ENCODE data around the gene LCE2C. TPM values are rescaled to one million over a fixed set of nuclear protein-coding genes. Genes with fewer than 3 reads are reported as not detected.

The LCE2C gene
- total RNA-seq, 2 experiments from 2014 or later: not detected

Other genes starting within 250 kb of the LCE2C start
- not detected for gene LCE5A, start 164.5 kb upstream of the LCE2C start, total RNA-seq
- gene CRCT1, start 160.8 kb upstream of the LCE2C start, total RNA-seq: not detected
- gene LCE3E, start 108.5 kb upstream of the LCE2C start, total RNA-seq: not detected
- not detected for gene LCE3D, start 94.8 kb upstream of the LCE2C start, total RNA-seq
- gene LCE3C, start 75.0 kb upstream of the LCE2C start, total RNA-seq: not detected
- gene LCE3B, start 61.5 kb upstream of the LCE2C start, total RNA-seq: not detected
- not detected for gene LCE3A, start 52.2 kb upstream of the LCE2C start, total RNA-seq
- gene LCE2D, start 11.9 kb upstream of the LCE2C start, total RNA-seq: not detected
- not detected for gene LCE2B, start 10.8 kb downstream of the LCE2C start, total RNA-seq
- gene LCE2A, start 23.1 kb downstream of the LCE2C start, total RNA-seq: not detected
- gene LCE4A, start 32.9 kb downstream of the LCE2C start, total RNA-seq: not detected
- gene KPRP, start 82.7 kb downstream of the LCE2C start, total RNA-seq: not detected
- gene LCE1F, start 99.9 kb downstream of the LCE2C start, total RNA-seq: not detected
- not detected for gene LCE1E, start 111.0 kb downstream of the LCE2C start, total RNA-seq
- gene LCE1D, start 121.4 kb downstream of the LCE2C start, total RNA-seq: not detected
- gene LCE1C, start 131.4 kb downstream of the LCE2C start, total RNA-seq: not detected
- not detected for gene LCE1B, start 136.7 kb downstream of the LCE2C start, total RNA-seq
- not detected for gene LCE1A, start 152.2 kb downstream of the LCE2C start, total RNA-seq
- gene LCE6A, start 167.6 kb downstream of the LCE2C start, total RNA-seq: not detected
- gene LCE7A, start 184.7 kb downstream of the LCE2C start, total RNA-seq: not detected
- not detected for gene SMCP, start 203.0 kb downstream of the LCE2C start, total RNA-seq
- gene IVL, start 233.3 kb downstream of the LCE2C start, total RNA-seq: not detected

All from activated naive CD4-positive, alpha-beta T cell treated with anti-CD3 and anti-CD28 coated beads for 36 hours (primary cell).